IMR-90 (cell line): ENCODE data around the gene RFX3.

Source experiments
- CEBPB ChIP-seq: IDR thresholded peaks from 2 replicates; pipeline ENCODE4 v1.6.1; 2012; ENCODE audit warnings: low read depth, low read length, improper control_type of control experiment
- FOS ChIP-seq: fragments of 150-350 bp; IDR thresholded peaks from 2 replicates; pipeline ENCODE4 v1.6.1; 2016; ENCODE audit warnings: low read depth, low read length
- TF ChIP-seq, protein P1 (sequence below): conservative IDR thresholded peaks from 2 replicates; pipeline ENCODE4 v1.5.1; 2012; ENCODE audit warnings: mild to moderate bottlenecking, low read depth, low read length, improper control_type of control experiment

DNA sequence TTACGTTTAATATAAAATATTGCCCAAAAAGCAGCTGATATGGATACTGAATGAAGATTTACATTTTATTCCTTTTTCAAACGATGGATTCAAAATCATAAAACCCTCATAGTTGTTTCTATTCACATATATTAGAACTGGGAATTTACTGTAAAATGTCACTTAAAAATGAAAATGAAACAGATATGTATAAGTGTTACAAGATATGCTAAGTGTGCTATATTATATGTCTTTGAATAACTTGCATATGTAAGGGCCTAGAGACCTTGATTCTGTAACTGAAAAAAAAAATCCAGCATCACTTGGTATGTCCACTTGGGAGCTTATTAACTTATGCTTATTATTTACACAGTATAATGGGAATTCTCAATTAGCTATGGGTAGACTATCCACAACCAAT, 43.2 kb downstream of the RFX3 start:
- TF ChIP-seq CEBPB (no peak), FOS (no peak)
- TF ChIP-seq, protein P1, sequence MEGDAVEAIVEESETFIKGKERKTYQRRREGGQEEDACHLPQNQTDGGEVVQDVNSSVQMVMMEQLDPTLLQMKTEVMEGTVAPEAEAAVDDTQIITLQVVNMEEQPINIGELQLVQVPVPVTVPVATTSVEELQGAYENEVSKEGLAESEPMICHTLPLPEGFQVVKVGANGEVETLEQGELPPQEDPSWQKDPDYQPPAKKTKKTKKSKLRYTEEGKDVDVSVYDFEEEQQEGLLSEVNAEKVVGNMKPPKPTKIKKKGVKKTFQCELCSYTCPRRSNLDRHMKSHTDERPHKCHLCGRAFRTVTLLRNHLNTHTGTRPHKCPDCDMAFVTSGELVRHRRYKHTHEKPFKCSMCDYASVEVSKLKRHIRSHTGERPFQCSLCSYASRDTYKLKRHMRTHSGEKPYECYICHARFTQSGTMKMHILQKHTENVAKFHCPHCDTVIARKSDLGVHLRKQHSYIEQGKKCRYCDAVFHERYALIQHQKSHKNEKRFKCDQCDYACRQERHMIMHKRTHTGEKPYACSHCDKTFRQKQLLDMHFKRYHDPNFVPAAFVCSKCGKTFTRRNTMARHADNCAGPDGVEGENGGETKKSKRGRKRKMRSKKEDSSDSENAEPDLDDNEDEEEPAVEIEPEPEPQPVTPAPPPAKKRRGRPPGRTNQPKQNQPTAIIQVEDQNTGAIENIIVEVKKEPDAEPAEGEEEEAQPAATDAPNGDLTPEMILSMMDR = no peak
